SK-N-SH (cell line): Measurements from ENCODE around the gene CLIC4.

ENCODE experiments used
- CTCF ChIP-seq: fragments of 200-600 bp; sonication (generic); IDR thresholded peaks from 2 replicates; pipeline ENCODE4 v1.6.1; 2017; ENCODE audit warnings: antibody characterized with exemption, mild to moderate bottlenecking, moderate library complexity
- EZH2phosphoT487 ChIP-seq: fragments of 200-600 bp; sonication (generic); IDR thresholded peaks from 2 replicates; pipeline ENCODE4 v1.6.1; 2017; ENCODE audit warnings: low read depth, mixed run types, mild to moderate bottlenecking, antibody characterized with exemption, moderate library complexity, borderline replicate concordance
- FOSL2 ChIP-seq: IDR thresholded peaks from 2 replicates; pipeline ENCODE4 v1.4.0; 2012; ENCODE audit warnings: low read depth, mild to moderate bottlenecking, moderate library complexity, borderline replicate concordance
- FOXM1 ChIP-seq: IDR thresholded peaks from 2 replicates; pipeline ENCODE4 v1.4.0; 2012; ENCODE audit warnings: low read depth, mild to moderate bottlenecking
- MAX ChIP-seq: IDR thresholded peaks from 2 replicates; pipeline ENCODE4 v1.4.0; 2012; ENCODE audit warnings: low read depth
- POLR2AphosphoS5 ChIP-seq: IDR thresholded peaks from 2 replicates; pipeline ENCODE4 v1.6.1; 2012; ENCODE audit warnings: low read depth, low read length
- RAD21 ChIP-seq: IDR thresholded peaks from 2 replicates; pipeline ENCODE4 v1.6.1; 2012; ENCODE audit warnings: mild to moderate bottlenecking, low read length
- RCOR1 ChIP-seq: fragments of 150-350 bp; IDR thresholded peaks from 2 replicates; pipeline ENCODE4 v1.6.1; 2017; ENCODE audit warnings: antibody characterized with exemption, low read length
- REST ChIP-seq: IDR thresholded peaks from 2 replicates; pipeline ENCODE4 v1.6.1; 2012; ENCODE audit warnings: mild to moderate bottlenecking, low read depth, low read length, moderate library complexity
- RFX5 ChIP-seq: IDR thresholded peaks from 2 replicates; pipeline ENCODE4 v1.6.1; 2012; ENCODE audit warnings: mild to moderate bottlenecking, improper control_type of control experiment, low read length
- SMC3 ChIP-seq: IDR thresholded peaks from 2 replicates; pipeline ENCODE4 v1.6.1; 2012; ENCODE audit warnings: low read depth, low read length, improper control_type of control experiment
- TAF1 ChIP-seq: IDR thresholded peaks from 2 replicates; pipeline ENCODE4 v1.6.1; 2012; ENCODE audit warnings: low read depth, mild to moderate bottlenecking, low read length, moderate library complexity, borderline replicate concordance
- USF1 ChIP-seq: IDR thresholded peaks from 2 replicates; pipeline ENCODE4 v1.4.0; 2012; ENCODE audit warnings: low read depth, borderline replicate concordance

- TF ChIP-seq USF1 (no peak), FOSL2 (no peak), MAX (no peak), RCOR1 (no peak), TAF1 (no peak), REST (no peak), RFX5 (no peak), CTCF (no peak), FOXM1 (no peak), SMC3 (no peak), RAD21 (no peak), EZH2phosphoT487 (no peak), POLR2AphosphoS5 (no peak)
Observed at GRCh38 chr1:24856787-24857506, 111.7 kb downstream of the CLIC4 start.
